ENCODE data around the gene MYH7B. TPM values are rescaled to one million over a fixed set of nuclear protein-coding genes. Genes with fewer than 3 reads are reported as not detected.
A peak's percentile ranks its signal among the peaks of the same experiment; 100 is the strongest.

MYH7B gene
- total RNA-seq, 4 donors from 2014 or later: 0.41 to 3.0 (median 0.51) TPM; not detected in 1

- no peaks in the 10 kb centered on the region for H3K9me3 ChIP-seq
- no peaks in the 10 kb centered on the region for H3K36me3 ChIP-seq
- H3K4me1 ChIP-seq: no peaks in the 10 kb centered on the region
- no peak for DNase-seq
- intact Hi-C loops (cut with DNase I; ENCODE audit: low total_unique reads): no loop called here
- TF ChIP-seq POLR2A (IDR thresholded peaks at IDR 0.05): no peak
- no peak for TF ChIP-seq CTCF (IDR thresholded peaks at IDR 0.05)
- H3K27ac ChIP-seq: no peak overlapping the region
- no peak overlapping the region for H3K4me3 ChIP-seq
- H3K27me3 ChIP-seq: no peaks in the 10 kb centered on the region
These were observed 40.0 kb downstream of the MYH7B start for GRCh38 chr20:34995696-34996095.

DNA sequence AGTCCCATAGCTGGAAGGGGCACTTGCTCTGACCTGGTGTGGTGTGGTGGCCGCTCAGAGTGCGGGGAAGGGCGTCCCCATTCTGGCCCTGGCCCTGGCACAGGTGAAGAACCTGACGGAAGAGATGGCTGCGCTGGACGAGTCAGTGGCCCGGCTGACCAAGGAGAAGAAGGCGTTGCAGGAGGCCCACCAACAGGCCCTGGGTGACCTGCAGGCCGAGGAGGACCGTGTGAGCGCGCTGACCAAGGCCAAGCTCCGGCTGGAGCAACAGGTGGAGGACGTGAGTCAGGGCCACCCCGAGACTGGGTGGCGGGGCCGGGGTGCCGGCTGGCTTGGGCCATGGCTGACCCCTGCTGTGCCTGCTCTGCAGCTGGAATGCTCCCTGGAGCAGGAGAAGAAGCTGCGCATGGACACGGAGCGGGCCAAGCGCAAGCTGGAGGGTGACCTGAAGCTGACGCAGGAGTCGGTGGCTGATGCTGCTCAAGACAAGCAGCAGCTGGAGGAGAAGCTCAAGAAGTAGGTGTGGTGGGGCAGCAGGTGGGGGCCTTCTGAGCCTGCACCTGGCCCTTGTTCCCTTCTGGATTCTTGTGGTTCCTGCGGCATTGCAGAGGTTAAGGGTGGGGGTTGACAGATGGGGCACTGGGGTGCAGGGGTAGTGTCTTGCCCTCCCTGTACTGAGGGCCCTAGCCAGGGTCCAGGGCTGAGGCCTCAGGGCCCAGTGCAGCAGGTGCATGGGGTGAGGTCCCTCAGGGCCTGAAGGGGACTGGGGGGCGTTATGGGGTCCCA lies 40.8 kb downstream of the MYH7B start:
- TF ChIP-seq CTCF (IDR thresholded peaks at IDR 0.05) (no peak), POLR2A (IDR thresholded peaks at IDR 0.05) (no peak)
- Histone ChIP-seq H3K27ac (no peak overlapping the region), H3K9me3 (no peaks in the 10 kb centered on the region), H3K27me3 (no peaks in the 10 kb centered on the region), H3K4me1 (no peaks in the 10 kb centered on the region), H3K4me3 (no peak overlapping the region), H3K36me3 (no peaks in the 10 kb centered on the region)
- intact Hi-C loops (cut with DNase I; ENCODE audit: low total_unique reads): no loop called here
- DNase-seq: no peak

GRCh38 chr20:34997131-34997561 lies 41.5 kb downstream of the MYH7B start:
- DNase-seq: peak; percentile 20 to 60
- no peaks in the 10 kb centered on the region for H3K27me3 ChIP-seq
- intact Hi-C loops (cut with DNase I; ENCODE audit: low total_unique reads): no loop called here
- no peaks in the 10 kb centered on the region for H3K36me3 ChIP-seq
- H3K4me1 ChIP-seq: no peaks in the 10 kb centered on the region
- no peak overlapping the region for H3K27ac ChIP-seq
- TF ChIP-seq CTCF (IDR thresholded peaks at IDR 0.05) (peak in 2 of 4 experiments; percentile 6), POLR2A (IDR thresholded peaks at IDR 0.05) (no peak)
- H3K4me3 ChIP-seq: no peak overlapping the region
- no peaks in the 10 kb centered on the region for H3K9me3 ChIP-seq

DNA sequence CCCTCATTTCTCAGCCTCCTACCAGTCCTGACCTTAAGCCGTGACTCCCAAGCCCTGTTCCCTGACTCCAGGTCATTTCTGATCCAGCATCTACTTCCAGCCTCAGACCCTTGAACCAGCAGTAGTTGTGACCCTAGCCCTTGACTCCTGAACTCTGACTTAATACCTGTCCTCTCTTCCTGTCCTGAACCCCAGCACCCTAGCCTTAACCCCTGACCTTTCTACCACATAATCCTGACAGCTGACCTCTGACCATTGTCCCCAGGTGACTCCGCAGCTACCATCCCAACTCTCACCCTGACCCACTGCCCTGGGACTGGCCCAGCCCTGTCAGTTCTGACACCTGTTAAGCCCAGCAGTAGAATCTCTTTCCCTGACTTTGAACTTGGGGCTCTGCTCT lies 42.1 kb downstream of the MYH7B start:
- Histone ChIP-seq H3K36me3 (no peaks in the 10 kb centered on the region), H3K9me3 (no peaks in the 10 kb centered on the region), H3K27me3 (no peaks in the 10 kb centered on the region), H3K4me1 (no peaks in the 10 kb centered on the region), H3K4me3 (no peak overlapping the region), H3K27ac (no peak overlapping the region)
- no peak for DNase-seq
- TF ChIP-seq CTCF (IDR thresholded peaks at IDR 0.05) (no peak), POLR2A (IDR thresholded peaks at IDR 0.05) (no peak)
- intact Hi-C loops (cut with DNase I; ENCODE audit: low total_unique reads): no loop called here

GRCh38 chr20:34998331-34998950 lies 42.8 kb downstream of the MYH7B start:
- no peaks in the 10 kb centered on the region for H3K9me3 ChIP-seq
- intact Hi-C loops (cut with DNase I; ENCODE audit: low total_unique reads): no loop called here
- no peaks in the 10 kb centered on the region for H3K27me3 ChIP-seq
- TF ChIP-seq POLR2A (IDR thresholded peaks at IDR 0.05): no peak
- TF ChIP-seq CTCF (IDR thresholded peaks at IDR 0.05): no peak
- H3K36me3 ChIP-seq: no peaks in the 10 kb centered on the region
- no peak overlapping the region for H3K4me3 ChIP-seq
- no peak for DNase-seq
- H3K4me1 ChIP-seq: no peaks in the 10 kb centered on the region
- H3K27ac ChIP-seq: no peak overlapping the region

Measured in uterus (tissue), 4 donors.